ENCODE results near the gene EML4. TPM values are rescaled to one million over a fixed set of nuclear protein-coding genes. Genes with fewer than 3 reads are reported as not detected.
"Not testable (repeated sequence)": the region's sequence is repeated elsewhere in the genome, so short reads cannot be mapped to it uniquely, and the experiment has no call there.

Gene EML4
- total RNA-seq, 1 experiment from 2014 or later: 36.8 TPM

DNA sequence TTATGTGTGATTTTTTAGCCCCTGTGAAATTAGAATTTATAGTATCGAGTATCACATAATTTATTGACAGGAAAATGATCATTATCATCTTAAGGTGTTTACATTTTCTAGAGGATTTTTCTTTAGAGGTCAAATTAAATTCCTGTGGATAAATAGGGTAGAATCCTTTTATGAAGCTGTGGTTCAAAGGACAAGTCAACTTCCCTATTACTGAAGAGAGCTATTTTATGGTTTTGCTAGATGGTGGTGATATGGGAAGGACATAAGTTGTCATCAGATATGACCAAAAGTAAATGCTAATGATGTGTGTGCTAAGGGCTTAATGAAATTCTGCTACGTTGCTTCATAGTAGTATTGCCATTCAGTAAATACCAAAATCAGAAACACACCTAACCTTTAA lies 80.1 kb downstream of the EML4 start:
- no peak for DNase-seq (ENCODE audit: low read depth)

DNA sequence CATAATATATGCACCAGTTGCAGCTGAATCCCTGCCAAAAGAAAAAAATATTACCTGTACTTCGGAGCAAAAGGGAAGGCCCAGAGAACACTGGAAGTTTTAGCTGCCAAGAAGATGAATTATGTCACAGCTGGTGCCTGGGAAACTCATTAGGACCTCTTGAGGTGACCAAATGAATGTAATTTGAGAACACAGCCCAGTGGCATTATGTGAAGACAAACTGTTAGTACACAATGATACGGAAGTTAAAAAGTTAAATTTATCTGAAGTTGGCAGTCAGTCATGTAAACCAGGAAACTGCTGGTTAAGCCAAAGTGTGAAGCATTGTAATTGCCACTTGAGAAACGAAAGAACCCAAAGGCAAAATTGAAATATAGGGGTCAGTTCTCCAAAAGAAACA lies 80.7 kb downstream of the EML4 start:
- no peak for DNase-seq (ENCODE audit: low read depth)

DNA sequence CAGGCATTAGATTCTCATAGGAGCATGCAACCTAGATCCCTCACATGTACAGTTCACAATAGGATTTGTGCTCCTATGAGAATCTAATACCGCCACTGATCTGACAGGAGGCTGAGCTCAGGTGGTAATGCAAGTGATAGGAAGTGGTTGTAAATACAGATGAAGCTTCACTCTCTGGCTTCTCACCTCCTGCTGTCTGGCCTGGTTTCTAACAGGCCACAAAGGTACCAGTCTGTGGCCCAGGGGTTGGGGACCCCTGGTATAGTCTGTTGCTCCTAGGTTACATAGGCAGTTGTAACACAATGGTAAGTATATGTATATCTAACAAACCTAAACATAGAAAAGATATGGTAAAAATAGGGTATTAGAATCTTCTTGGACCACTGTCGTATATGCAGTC lies 81.8 kb downstream of the EML4 start:
- DNase-seq (ENCODE audit: low read depth): no peak

DNA sequence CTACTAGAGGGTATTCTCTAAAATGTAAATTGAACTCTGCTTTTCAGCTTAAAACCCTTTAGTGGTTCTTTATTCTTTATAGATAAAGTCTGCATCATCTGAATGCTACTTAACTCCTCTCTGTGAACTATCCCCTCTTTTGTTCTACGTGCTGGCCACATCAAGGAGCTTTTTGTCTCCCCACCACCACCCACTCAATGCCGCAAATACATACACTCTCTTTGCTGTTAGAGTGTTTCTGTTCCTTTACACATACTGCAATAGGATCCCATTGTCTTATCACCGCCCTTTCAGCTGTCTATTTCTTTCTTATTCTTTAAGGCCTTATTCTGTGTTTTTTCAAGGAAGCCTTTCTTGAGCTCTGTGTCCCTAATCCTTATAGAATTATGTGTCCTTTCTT lies 83.3 kb downstream of the EML4 start:
- no peak for DNase-seq (ENCODE audit: low read depth)

DNA sequence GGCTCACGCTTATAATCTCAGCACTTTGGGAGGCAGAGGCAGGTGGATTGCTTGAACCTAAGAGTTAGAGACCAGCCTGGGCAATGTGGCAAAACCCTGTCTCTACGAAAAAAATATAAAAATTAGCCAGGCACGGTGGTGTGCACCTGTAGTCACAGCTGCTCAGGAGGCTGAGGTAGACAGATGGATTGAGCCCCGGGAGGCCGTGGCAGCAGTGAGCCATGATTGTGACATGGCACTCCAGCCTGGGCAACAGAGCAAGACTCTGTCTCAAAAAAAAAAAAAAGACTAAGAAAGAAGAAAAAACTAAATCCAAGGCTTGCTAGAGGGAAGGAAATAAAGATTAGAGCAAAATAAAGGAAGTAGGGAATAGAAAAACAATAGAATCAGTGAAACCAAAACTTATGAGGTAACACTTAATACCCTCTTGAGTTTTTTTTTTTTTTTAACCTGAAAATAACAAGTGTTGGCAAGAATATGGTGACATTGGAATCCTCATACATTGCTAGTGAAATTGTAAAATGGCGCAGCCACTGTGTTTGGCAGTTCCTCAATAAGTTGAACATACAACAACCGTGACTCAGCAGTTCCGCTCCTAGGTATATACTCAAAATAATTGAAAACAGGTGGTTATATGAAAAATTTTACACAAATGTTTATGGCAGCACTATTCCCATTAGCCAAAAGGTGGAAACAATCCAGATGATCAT lies 85.2 kb downstream of the EML4 start:
- DNase-seq (ENCODE audit: low read depth): no peak

DNA sequence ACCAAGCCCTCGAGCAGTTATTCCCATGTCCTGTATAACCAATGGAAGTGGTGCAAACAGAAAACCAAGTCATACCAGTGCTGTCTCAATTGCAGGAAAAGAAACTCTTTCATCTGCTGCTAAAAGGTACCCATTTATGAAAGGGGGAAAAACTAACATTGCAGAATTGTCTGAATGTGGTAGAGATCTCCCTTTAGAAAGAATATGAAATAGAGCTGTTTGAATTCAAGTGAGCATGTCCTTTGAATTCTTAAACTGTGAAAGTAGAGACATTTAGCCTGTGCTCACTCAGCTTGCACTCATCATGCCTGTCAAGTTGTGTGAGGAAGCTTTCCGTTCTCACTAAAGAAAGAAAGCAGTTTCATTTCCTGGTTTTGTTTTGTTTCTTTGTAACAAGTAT lies 87.4 kb downstream of the EML4 start:
- no peak for DNase-seq (ENCODE audit: low read depth)

DNA sequence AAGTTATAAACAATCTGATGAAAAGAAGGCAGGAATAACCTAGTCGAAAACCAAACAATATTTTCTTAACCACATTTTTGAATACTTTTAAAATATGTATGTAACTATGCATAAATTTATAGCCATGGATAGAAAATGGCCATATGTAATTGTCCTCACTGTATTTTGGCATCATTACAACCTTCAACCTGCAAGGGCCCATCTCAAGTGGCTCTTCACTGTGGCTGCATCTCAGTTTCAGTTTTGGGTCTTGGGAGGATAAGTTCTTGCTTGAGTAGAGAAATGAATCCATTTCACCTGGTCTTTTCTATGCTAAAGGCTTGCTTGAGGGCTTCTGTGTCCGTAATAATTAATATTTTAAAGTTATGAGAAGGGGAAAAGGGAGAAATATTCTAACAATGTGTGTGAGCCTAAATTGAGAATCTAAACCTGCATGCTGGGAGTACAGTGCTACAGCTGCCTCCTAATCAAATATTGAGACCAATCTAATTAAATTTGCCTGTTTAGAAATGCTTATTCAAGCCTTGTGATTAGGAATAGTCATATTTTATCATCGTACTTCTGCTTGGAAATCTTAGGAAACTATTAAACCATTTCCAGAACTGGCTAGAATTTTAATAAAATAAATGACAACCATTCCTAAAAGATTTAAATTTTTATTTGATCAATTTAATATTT lies 92.5 kb downstream of the EML4 start:
- DNase-seq (ENCODE audit: low read depth): no peak

DNA sequence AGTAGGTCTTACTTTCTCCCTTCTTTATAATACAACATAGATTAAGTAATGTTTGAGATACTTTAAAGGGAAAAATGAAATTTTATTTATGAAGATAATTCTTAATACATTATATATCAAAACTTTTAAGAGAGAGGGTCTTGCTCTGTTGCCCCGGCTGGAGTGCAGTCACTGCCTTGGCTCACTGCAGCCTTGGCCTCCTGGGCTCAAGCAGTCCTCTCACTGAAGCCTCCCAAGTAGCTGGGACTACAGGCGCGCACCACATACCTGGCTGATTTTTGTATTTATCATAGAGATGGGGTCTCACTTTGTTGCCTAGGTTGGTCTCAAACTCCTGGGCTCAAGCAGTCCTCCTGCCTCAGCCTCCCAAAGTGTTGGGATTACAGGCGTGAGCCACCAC lies 97.1 kb downstream of the EML4 start:
- no peak for DNase-seq (ENCODE audit: low read depth)

DNA sequence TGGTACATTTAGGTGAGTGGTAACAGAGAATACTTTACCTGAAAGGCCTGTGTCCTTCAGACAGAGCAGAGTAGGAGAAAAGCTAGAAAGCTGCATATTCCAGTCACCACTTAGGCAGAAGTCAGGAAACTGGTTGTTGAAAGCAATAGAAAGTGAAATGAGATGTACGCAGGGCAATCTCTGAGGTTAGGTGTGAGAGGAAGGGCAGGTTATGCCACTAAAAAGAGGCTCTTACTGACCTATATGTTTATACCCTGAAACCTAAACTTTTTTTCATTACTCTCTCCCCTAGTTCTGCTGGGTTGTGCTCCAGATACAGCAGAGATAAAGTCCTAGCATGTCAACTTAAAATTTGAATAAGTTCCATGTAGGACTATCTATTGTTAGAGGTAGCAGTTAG lies 98.4 kb downstream of the EML4 start:
- no peak for DNase-seq (ENCODE audit: low read depth)

DNA sequence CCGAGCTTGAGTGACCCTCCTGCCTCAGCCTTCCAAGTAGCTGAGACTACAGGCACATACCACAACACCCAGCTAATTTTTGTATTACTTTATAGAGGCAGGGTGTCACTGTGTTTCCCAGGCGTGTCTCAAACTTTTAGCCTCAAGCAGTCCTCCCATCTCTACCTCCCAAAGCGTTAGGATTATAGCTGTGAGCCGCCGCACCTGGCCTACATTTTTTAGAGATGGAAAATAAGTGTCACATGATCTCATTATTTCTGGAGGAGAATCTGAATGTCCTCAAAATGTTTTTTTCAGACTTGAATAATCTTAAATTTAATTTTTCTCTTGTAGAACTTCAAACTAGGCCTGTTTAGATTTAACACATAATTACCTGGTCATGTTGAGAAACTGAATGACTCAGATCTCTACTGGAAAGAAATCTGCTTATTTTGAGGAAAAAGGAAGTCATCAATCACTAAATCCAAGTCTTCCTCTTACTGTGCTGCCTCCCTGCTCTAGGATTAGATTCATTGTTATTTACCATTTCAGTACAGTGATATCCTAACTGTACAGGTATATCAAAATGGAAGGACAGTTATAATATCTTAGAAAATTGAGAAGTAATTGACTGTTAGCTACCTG lies 99.5 kb downstream of the EML4 start:
- DNase-seq (ENCODE audit: low read depth): peak; percentile 4

DNA sequence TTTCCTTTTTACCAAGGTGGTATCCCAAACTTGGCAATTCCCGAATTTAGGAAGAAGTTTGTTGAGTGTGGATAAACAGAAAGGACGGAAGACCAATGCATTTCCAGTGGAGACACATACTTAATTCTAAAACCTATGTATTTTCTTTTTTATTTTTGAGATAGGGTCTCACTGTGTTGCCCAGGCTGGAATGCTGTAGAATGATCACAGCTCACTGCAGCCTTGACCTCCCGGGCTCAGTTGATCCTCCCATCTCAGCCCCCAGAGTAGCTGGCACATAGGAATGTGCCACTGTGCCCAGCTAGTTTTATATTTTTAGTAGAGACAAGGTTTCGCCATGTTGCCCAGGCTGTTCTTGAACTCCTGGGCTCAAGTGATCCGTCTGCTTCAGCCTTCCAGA lies 101.6 kb downstream of the EML4 start:
- no peak for DNase-seq (ENCODE audit: low read depth)

DNA sequence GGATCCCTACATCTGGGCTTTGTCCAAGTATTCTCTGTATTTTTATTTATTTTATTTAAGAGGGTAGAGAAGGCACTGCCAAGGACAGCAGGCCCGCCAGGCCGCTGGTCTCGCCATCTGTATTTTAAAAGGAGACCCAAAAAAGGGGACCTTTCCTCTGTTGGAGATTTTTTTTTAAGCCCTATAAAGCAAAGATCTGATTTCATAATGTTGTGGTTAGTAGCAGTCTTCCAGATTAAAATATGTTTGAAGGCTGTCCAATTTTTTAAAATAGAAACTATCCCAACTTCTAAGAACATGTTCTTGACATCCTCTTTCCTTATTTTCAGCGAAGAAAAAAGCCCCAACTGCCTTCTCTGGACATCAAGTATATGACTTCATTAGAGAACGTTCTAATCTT lies 102.1 kb downstream of the EML4 start:
- DNase-seq (ENCODE audit: low read depth): not testable (repeated sequence)

DNA sequence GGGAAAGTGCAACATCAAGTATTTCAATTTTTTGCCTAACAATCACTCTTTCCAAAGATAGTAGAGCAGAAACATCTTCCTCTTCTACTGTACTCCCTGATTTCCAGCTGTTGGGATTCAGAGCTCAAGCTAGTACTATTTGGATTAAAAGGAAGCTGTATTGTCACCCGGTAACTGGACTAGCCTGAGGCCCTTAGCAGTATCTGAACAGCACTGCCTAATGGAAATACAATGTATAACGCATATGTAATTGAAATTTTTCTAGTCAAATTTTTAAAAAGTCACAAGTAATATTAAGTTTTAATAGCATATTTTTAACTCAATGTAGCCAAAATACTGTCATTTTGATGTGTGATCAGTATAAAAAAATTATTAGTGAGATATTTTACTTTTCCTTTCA lies 105.7 kb downstream of the EML4 start:
- no peak for DNase-seq (ENCODE audit: low read depth)

DNA sequence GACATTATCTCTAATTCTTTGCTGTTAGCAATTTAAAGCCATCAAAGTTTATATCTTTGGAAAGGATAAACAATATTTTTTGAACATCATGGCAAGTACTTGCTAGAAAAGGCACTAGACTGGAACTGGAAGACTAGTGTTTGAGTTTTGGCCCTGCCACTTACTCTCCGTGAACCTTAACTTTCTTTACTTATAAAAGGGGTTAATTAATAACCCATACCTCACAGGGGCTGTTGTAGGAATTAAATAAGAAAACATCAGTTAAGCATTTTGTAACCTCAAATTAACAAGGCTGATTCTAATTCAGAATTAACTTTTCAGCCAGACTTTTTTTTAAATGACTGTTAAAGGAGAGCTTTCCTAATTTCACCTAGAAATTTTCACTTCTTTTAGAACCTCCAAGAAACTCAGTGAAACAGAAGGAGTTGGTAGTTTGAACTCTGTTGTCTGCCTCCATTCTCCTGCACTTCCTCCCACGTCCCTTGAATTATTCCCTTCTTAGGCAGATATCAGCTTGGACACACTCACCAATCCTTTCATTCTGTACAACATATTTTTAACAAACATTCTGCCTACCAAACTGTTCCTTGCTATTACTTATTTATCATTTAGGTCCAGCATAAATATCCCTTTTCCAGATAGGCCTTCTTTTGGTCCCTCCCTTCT lies 112.4 kb downstream of the EML4 start:
- no peak for DNase-seq (ENCODE audit: low read depth)

DNA sequence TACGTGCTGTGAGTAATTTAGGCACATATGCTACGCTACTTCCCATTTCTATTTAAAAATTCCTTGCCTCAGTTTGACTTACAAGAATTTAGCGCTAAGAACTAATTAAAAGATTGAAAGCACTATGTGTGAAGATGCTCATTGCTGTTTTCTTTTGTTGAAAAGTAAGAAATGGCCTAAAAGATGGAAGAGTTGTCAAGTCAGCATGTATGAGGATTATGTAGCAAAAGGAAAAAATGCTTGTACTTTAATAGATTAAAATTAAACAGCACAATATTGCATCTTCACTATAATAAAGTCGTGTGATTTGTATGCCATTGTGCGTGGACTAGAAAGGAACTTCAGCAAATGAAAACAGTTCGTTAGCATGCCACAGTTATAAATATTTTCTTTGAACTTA lies 114.9 kb downstream of the EML4 start:
- no peak for DNase-seq (ENCODE audit: low read depth)

DNA sequence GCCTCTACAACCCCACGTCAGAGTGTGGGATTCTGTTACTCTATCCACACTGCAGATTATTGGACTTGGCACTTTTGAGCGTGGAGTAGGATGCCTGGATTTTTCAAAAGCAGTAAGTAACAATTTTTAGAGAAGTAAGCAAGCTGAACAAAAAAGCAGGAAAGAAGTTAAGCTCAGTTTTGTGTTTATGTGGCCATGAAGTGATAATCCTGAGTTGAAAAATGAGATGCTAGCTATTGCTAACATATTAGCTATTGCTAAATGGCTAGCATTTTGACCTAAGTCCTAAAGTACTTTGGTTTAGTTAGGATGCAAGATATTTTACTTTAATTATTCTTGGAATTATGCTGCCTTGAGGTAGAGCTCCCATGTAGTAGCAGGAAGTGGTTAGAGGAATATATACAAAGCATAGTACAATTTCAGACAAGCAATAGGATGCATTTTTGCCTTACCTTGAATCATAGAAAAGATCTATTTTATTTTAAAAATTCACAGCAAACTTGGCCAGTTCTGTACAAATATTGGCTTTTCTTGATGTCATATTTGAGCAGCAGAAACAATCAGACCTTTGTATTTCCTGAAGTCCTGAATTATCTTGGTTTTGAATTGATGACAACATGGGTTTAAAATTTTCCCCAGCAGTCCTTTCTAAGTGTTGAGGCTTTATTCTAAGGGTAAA lies 117.3 kb downstream of the EML4 start:
- peak; percentile 67 for DNase-seq (ENCODE audit: low read depth)

DNA sequence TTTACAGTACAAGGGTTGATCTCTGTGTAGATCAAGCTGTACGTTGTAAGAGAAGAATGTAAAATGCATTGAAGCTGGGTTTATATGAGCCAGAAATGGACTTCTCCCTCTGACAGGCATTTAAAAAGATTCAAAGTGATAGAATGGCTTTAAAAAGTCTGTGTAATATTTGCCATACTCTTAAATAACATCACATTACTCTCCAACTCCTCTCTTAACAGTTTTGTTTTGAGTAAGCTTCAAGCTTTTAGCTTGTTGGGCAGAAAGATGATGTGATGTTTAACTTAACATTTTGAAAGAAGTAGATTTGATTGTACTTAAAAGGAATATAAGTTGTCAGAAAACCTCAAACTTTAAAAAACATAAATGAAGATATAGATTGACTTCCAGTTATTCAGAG lies 119.7 kb downstream of the EML4 start:
- DNase-seq (ENCODE audit: low read depth): no peak

DNA sequence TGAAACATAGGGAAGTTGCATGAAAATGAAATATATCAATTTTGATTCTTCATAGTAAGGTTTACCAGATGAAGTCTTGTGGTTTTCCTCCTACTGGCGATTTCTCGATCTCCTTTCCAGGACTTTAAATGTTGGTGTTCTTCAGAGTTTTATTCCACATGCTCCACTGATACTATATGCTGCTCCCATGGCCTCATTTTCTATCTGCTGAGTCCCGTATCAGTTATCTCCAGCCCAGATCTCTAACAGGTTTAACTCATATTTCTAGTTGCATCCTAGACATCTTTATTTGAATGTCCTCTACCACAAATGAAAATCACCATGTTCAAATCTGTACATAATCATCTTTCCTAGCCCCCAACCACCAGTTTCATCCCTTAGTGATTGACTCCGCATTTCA lies 120.1 kb downstream of the EML4 start:
- DNase-seq (ENCODE audit: low read depth): no peak

DNA sequence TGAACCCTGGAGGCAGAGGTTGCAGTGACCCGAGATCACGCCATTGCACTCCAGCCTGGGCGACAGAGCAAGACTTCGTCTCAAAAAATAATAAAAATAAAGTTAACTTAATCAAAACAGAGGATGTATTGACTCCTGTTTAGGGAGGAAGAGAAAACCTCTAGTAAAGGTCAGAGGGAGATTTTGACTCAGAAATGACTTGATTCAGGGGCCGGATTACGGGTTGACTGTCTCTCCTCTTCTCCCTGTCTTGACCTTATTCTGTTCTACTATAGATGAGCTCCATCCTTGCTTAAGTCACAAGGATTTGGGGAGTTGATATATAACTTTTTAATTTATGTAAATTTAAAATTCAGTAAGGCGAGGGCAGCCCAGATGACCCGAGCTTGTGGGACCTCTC lies 120.9 kb downstream of the EML4 start:
- no peak for DNase-seq (ENCODE audit: low read depth)

DNA sequence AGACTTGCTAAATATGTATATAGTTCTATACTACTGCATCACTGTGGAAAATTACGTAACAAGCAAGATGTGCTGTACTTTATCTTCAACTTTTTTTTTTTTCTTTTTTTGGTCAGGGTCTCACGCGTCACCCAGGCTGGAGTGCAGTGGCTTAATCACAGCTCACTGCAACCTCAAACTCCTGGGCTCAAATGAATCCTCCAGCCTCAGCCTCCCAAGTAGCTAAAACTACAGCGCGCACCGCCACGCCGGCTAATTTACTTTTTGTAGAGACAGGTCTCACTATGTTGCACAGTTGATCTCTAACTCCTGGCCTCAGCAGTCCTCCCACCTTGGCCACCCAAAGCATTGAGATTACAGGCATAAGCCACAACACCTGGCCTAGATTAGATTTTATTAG lies 123.9 kb downstream of the EML4 start:
- no peak for DNase-seq (ENCODE audit: low read depth)

DNA sequence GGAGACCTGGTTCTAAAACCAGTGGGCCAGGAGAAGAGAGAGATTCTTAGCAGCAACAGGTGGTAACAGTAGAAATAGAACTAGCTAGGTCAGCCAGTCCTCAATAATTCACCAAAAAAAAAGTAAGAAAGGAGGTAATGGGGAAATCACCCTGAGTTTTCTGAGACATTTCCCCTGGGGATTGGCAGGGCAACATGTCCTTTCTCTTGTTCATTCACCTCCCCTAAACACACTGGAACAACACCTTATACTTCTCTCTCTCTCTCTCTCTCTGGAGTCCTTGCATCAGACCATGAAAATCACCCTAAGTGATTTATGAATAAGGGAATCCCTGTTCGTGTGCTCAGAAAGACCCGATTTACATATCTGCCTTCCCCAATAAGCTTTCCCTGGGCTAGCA lies 127.1 kb downstream of the EML4 start:
- no peak for DNase-seq (ENCODE audit: low read depth)

All from HT1080 (cell line).